ENCODE measurements around the gene CUX1.

Gene CUX1

DNA sequence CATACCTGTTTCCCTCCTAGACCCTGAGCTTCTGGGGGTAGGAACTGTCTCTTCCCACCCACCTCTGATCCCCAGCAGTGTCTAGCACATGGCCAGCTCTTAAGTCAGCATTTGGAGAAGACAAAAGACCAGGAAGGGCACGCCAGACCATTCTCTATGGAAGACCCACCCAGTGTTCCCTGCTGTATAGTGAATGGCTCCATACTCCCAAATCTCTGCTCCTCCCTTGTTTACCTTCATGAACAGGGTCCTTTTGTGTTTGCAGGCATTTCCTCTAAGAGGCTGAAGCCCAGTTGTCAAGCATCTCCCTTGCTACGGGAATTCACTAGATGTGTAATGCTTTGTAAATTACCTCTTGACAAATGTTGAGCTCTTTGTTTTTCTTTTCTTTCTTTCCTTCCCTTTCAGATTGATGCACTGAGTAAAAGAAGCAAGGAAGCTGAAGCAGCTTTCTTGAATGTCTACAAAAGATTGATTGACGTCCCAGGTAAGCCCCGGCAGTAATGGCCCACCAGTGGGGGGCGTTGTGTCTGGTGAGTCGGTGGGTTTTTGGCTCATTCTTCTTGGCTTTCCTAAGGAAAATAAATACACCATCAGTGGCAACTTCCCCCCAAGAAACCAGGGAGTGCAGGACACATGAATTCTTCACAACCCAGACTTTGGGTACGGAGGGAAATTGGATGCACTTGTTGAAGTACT lies 252.7 kb downstream of the CUX1 start:
- DNase-seq (ENCODE audit: low read depth in 2 of 2, low spot score in 1 of 2): no peak

DNA sequence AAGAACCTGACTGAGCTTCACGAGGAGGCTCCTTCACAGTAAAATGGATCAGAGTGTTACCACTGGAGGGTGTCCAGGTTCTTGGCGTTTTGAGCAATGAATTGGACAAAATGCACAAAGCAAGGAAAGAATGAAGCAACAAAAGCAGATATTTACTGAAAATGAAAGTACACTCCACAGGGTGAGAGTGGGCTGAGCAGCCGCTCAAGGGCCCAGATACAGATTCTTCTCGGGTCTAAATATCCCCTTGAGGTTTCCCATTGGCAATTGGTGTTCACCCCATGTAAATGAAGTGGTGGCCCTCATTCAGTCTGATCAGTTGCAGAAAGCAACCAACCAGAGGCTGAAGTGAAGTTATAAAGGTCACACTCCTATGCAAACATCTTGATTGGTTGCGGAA lies 254.6 kb downstream of the CUX1 start:
- no peak for DNase-seq (ENCODE audit: low read depth in 2 of 2, low spot score in 1 of 2)

DNA sequence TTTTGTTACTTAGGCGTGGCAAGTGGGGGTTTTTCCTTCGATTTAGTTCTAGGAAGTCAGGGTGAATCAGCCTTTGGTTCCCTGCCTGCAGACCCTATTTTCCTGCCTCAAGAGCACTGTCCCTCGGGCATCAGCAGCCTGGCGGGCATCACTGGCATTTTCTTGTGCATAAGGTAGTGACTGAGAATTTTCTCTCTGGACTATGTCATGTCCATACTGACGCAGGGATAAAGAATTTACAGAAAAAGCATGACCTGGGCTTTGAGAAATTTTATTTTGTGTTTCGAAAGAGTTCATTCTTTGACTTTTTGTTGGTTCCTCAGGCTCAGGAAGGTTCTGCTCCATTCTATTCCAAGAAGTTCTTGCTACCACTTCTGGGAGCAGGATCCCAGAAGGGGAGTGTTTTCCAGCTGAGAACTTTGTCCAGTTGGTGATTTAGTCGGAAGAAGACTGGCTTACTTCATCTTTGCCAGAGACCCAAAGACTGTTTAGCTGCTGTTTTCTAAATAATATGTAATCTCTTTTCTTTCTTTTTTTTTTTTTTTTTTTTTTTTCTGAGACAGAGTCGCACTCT lies 255.3 kb downstream of the CUX1 start:
- no peak for DNase-seq (ENCODE audit: low read depth in 2 of 2, low spot score in 1 of 2)

DNA sequence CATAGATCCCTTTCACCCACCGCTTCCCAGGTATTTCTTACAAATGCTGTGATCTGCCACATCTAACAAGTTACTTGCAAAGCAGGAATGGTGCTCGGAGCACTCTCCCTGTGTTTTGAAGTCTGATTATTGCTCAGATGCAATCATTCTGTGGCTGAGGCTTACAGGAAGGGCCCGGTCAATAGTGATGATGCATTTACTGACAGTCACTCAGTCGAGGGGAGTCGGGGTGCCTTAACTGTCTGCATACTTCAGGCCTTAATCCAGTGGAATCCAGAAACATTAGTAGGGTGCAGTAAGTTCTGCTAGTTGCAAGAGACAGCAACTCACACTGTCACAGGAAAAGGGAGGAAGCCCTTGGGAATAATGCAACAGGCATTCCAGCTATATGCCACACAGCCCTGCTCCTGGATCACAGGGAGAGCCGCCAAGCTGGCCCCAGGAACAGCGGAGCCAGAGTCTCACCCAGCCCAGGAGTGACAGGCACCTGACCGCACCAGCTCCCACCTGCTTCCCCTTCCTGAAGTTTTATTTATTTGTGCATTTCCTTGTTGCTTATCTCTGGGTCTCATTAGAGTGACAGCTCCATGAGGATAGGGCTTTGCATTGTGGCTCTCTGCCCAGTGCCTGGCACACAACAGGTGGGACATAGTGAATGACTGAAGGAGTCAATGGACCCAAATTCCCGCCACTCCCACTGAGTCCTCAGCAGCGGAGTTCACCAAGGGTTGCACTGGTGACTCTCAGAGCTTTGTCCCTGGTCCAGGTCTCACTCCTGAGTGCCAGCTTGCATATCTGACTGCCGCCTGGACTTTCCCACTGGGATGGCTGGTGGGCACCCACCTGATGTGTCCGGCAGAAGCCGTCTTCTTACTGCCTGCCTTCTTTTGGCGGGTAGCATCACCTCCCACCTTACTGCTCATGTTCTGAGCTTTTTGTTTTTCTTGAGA lies 256.8 kb downstream of the CUX1 start:
- DNase-seq (ENCODE audit: low read depth in 2 of 2, low spot score in 1 of 2): no peak

DNA sequence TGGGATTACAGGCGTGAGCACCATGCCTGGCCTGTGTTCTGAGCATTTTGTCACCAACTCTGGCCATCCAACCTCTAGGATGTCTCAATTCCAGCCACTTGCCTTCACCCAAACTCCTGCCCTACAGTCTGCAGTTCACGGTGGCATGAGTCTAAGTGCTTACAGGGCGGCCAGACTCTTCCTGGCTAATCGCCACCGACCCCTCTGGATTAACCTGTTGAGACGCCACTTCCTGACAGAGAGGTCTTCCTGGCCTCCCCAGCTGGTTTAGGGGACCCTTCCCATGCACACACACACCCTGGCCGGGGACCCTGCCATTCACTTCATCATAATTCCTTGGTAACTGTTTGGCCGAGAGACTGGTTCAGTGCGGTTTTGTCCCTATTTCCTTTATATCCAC lies 257.7 kb downstream of the CUX1 start:
- no peak for DNase-seq (ENCODE audit: low read depth in 2 of 2, low spot score in 1 of 2)

DNA sequence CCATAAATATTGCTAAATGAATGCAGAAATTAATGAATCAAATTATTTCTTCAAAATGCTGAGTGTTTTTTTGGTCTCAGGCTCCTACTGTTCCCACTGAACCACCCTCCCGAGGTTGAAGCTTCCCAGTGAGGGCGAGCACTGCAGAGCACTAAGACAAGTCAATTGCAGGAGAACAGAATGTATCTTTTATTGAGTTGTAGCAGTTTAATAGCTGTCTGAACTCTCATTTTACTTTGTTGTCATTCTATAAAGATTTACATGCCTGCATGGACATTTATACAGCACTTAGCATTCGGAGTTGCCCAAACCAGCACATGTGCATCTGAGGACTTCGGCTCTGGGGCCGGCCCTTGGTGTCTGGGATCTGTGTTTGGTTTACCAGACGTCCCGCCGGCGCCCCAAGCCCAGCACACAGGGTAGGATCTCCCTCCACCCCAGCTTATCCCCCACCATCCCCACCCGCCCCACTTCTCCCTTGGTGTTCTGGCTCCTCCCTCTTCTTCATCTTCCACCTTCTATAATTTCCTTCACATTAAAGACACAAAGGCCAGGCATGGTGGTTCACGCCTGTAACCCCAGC lies 258.2 kb downstream of the CUX1 start:
- DNase-seq (ENCODE audit: low read depth in 2 of 2, low spot score in 1 of 2): no peak

DNA sequence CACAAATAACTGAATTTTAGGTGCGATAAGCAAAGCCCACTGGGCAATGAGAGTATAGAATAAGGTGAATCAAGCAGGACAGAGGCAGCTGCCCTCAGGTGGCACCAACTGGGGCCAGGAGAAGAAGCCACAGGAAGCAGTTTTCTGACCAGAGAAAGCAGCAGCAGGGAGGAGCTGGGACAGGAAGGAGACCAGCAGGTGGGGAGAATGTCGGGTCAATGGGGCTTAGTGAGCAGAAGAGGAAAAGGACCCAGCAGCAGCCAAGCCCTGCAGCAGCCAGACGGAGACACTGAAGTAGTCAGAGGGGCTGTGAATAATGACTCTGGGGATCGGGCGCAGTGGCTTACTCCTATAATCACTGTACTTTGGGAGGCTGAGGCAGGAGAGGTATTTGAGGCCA lies 259.7 kb downstream of the CUX1 start:
- no peak for DNase-seq (ENCODE audit: low read depth in 2 of 2, low spot score in 1 of 2)

DNA sequence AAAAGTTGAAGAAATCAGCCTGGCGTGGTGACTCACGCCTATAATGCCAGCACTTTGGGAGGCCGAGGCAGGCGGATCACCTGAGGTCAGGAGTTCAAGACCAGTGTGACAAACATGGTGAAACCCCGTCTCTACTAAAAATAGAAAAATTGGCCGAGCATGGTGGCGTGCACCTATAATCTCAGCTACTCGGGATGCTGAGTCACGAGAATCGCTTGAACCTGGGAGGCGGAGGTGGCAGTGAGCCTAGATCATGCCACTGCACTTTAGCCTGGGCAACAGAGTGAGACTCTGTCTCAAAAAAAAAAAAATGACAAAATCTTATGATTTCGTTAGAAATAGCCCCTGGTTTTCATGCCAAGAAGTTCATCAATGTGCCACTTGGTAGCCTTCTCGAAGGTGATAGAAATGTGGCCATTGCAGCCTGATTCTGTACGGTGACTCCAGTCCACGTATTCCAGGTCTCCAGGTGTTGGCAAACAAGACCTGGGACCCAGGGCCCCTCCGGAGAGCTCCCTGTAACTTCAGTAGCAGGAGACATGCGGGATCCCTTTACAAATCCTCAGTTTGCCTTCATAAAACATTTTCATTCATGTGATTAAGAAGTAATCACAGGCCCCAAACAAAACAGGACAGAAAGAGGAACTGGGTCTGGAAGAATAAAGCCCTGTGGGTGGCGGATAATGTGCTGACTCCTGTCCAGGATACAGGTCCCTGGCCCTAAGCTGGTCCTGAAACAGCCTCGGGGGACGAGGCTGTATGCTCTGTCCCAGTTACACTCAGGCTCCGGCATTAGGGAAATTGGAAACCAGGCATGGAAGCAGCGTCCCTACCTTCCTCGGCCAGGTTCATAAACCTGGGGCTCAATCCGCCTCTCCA lies 262.0 kb downstream of the CUX1 start:
- DNase-seq (ENCODE audit: low read depth in 2 of 2, low spot score in 1 of 2): no peak

DNA sequence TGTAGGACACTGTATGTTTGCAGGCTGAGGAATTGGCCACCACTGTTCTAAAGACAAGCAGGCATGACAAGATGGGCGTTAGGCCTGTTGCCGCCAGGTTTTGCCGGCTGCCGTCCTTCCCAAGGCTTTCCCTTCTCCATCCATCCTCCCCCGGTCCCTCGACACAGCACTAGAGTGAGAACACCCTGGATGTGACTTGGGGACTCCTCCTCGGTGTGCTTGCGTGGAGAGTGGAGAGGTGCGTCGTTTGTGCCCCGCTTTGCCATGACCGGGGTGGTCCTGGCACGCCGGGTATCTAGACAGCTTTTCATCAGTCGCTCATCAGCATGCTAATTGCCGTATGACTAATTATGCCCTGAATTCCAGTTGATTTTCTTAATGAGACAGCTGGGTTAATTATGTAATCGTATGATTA lies 262.6 kb downstream of the CUX1 start:
- DNase-seq (ENCODE audit: low read depth in 2 of 2, low spot score in 1 of 2): no peak

DNA sequence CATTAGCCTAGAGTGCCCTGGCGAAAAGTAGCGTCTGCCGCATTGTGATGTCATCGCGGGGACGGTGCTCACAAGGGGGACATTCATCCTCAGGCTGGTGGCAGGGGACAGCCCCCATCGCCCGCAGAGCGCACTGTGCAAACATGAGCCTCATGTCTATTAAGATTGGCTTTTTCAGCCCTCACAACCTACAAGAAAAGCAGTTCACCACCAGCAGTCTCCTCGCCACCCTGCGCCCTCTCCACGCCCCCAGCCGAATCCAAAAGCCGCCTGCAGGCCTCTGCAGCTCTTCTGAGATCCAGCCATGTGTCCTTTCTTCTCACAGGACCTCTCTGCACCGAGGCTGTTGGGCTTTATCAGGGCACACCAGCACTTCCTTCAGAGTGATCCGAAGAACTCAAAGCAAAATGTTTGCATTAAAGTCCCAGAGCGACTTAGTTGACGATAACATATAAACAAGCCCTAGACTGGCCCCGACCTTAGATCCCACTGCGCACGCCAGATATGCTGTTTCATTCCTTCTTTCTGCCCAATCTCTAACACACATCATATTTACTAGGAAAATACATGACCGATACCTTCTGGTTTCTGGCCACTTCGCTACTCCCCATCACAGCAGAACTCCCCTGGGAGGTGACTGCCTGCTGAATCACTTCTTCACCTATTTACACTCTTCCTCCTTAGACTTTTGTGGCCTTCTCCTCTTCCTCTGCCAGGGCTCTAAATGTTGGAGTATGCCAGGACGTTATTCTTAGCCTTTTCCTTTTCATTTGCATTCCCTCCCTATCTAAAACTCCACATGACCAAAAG lies 263.2 kb downstream of the CUX1 start:
- DNase-seq (ENCODE audit: low read depth in 2 of 2, low spot score in 1 of 2): no peak

DNA sequence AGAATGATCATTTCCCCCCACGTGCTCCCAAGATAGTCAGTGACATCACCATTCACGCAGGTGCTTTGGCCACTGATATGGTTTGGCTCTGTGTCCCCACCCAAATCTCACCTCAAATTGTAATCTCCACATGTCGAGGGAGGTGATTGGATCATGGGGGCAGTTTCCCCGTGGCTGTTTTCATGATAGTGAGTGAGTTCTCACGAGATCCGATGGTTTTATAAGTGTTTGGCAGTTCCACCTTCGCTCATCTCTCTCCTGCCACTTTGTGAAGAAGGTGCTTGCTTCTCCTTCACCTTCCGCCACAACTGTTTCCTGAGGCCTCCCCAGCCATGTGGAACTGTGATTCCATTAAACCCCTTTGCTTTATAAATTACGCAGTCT lies 263.8 kb downstream of the CUX1 start:
- DNase-seq (ENCODE audit: low read depth in 2 of 2, low spot score in 1 of 2): no peak

DNA sequence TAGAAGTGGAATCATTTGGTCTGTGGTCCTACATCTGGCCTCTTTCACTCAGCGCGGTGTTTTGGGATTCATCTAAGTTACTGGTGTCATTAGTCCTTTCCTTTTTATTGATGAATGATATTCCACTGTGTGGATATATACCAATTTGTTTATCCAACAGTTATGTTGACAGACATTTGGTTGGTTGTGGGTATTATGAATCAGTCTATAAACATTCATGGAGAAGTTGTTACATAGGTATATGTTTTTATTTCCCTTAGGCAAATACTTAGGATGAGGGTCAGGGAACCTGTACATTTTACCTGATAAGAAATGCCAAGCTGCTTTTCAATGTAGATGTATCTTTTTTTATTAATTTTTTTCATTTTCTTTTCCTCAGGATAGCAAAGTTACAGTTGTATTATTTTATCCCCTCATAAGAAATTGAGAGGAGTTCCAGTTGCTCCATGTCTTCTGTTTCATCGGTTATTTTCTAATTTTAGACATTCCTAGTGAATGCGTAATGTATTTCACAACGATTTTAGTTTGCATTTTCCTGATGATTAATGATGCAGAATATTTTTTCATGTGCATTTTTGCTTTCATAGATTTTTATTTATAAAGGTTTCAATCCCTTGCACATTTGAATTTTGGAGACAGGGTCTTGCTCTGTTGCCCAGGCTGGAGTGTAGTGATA lies 265.4 kb downstream of the CUX1 start:
- no peak for DNase-seq (ENCODE audit: low read depth in 2 of 2, low spot score in 1 of 2)

DNA sequence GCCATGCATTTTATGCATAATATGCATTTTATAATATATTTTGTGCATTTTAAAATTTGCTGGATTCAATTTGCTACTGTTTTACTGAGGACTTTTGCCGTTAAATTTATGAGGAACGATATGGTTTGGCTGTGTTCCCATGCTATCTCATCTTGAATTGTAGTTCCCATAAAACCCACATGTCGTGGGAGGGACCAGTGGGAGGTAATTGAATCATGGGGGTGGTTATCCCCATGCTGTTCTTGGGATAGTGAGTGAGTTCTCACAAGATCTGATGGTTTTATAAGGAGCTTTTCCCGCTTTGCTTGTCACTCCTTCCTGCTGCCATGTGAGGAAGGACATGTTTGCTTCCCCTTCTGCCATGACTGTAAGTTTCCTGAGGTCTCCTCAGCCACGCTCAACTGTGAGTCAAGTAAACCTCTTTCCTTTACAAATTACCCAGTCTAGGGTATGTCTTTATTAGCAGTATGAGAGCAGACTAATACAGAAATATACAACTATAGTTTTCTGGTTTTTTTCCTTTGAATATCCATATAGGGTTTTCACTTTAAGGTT lies 267.9 kb downstream of the CUX1 start:
- no peak for DNase-seq (ENCODE audit: low read depth in 2 of 2, low spot score in 1 of 2)

DNA sequence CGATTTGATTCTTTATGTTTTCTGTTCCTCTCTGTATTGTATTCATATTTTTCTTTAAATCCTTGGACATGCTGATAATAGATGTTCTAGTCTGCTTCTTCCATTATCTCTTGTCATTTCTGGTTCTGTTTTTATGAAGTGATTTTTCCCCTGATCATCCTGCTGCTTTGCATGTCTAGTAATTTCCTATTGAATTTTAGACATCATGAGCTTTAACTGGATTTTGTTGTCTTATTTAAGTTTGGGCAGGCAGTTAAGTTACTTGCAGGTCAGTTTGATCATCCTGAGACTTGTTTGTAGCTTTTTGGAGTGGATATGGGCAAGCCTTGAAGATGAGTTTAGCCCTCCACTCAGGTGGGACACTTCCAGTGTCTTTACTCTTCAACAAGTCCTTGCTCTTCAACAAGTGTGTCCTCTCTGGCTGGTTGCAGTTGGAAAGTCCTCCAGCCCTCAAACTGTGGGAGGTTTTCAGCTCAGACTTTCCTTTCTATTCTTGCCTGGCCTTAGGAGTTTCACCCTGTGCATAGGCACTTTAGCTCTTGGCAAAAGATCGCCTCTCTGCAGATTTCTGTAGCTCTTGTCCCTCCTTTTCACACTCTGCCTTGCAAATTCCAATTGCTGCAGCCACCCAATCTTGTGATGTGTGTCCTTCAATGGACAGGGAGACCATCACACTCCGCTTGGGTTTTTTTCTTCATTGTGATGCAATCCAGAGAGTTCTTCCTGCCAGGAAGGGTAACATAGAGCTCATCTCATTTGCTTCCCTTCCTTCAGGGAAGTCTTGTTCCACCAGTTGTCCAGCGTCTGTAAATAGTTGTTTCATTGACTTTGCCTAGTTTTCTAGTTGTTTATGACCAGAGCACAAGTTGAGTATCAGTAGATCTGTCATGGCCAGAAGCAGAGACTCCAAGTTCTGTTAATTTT lies 272.0 kb downstream of the CUX1 start:
- DNase-seq (ENCODE audit: low read depth in 2 of 2, low spot score in 1 of 2): no peak

DNA sequence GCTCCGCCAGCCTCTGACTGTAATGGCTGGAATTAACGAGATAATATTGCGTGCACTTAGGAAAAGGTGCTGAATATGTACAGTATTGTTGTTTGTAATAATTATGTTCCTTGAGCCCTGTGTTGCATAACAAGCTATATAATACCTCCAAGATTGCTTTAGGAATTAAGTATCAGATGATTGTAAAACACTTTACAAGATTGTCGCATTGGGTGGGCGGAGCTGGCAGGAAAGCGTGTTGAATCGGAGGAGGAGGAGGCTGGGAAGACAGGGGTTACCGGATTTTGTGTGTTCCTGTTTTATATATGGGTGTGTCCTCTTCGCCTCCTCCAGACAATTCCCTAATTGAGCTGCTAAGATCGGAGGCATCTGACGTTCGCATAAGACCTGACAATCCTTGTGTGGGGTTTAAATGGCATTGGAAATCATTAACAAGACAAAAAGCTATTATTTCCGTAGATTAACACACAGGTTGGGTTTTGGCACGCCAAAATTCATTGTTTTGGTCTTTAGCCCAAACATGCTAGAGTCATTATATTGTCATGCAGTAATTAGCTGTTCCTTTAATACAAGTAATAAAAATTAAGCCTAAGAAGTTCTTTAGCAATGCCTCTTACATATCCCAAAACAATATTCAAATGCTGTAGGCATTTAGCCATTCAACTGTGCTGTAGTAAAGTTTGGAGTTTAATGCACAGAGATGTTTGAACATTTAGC lies 276.3 kb downstream of the CUX1 start:
- no peak for DNase-seq (ENCODE audit: low read depth in 2 of 2, low spot score in 1 of 2)

DNA sequence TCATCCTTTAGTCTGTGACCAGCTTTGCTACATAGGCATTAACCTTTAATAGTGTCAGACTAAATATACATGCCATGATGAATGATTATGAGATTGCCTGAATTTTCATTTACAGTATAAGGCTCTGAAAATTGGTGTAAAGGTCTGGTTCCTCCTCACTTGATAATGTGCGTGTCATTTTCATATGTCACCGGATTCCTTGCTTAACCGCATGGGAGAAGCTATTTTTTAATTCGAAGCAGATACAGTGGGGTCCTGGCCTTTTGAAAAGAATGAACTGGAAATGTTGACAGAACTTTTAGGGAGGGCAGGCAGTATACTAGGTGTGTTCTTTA lies 276.9 kb downstream of the CUX1 start:
- no peak for DNase-seq (ENCODE audit: low read depth in 2 of 2, low spot score in 1 of 2)

DNA sequence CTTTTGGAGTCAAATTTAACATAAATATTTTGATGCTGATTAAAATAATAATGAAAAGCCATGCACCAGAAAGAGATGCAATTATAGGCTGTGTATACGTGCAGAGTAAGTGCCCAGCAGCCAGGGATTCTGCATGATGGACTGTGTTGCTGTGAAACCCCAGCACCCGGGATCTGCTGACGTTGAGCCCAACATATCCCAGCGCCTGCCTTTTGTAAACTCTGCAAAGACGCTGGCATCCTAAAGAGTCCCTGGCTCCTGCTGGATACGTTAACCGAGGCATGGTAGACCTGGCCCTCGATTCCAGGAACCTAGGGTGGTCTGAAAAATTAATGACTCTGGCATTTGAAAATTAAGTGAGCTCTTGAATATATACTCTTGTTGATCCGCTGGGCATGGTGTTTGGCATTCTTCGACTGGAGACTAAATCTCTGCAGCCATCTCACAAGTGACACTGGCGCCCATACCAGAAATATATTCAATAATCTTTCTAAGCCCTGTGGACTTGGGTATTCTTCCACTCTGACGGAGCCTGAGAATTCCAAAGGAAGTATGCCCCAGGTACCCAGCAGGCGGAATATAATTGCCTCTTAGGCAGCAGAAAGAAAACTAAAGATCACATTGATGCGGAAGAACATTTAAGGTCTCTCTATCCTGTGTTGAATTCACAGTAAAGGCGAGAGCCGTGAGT lies 278.0 kb downstream of the CUX1 start:
- no peak for DNase-seq (ENCODE audit: low read depth in 2 of 2, low spot score in 1 of 2)

Measured in stimulated activated CD8-positive, alpha-beta memory T cell treated with anti-CD3 and anti-CD28 coated beads, Interleukin-4, amount 100 ng/mL, for 1 hour (primary cell).